GM18861 (cell line): ENCODE measurements around the gene PPIL4.

Experiments used
- ATAC-seq: cut with Tn5 transposase; IDR thresholded peaks from one replicate; pipeline ENCODE4 v1.9.1; 2021; ENCODE audit not compliant: unreplicated experiment

Gene PPIL4

GRCh38 chr6:149484733-149485700, 60.8 kb downstream of the PPIL4 start, which contains the start of gene ZC3H12D:
TSS of gene ZC3H12D (minus strand) at chr6:149485014. CDS start at chr6:149474543, 10,471 bp downstream.
- peak; percentile 31 for ATAC-seq

- no peak for ATAC-seq
Observed at GRCh38 chr6:149483849-149484655, 61.8 kb downstream of the PPIL4 start.

GRCh38 chr6:149483334-149483725, 62.5 kb downstream of the PPIL4 start:
- ATAC-seq, result no peak

- no peak for ATAC-seq
Observed at GRCh38 chr6:149482545-149483333, 63.1 kb downstream of the PPIL4 start.

GRCh38 chr6:149480502-149481280, 65.2 kb downstream of the PPIL4 start:
- no peak for ATAC-seq

GRCh38 chr6:149478631-149479314, 67.1 kb downstream of the PPIL4 start:
- ATAC-seq, result no peak

- ATAC-seq, result no peak
Observed at GRCh38 chr6:149477544-149477943, 68.3 kb downstream of the PPIL4 start.

- no peak for ATAC-seq
Observed at GRCh38 chr6:149476789-149477455, 68.9 kb downstream of the PPIL4 start.

- ATAC-seq, result no peak
Observed at GRCh38 chr6:149474108-149474935, 71.5 kb downstream of the PPIL4 start.

GRCh38 chr6:149473080-149474052, 72.5 kb downstream of the PPIL4 start:
- ATAC-seq, result no peak

GRCh38 chr6:149472241-149472640, 73.6 kb downstream of the PPIL4 start:
- ATAC-seq, result no peak

GRCh38 chr6:149471801-149472200, 74.0 kb downstream of the PPIL4 start:
- peak; percentile 23 for ATAC-seq

- no peak for ATAC-seq
Observed at GRCh38 chr6:149470948-149471347, 74.9 kb downstream of the PPIL4 start.

- no peak for ATAC-seq
Observed at GRCh38 chr6:149468179-149468578, 77.7 kb downstream of the PPIL4 start.

- ATAC-seq, result no peak
Observed at GRCh38 chr6:149467265-149467664, 78.6 kb downstream of the PPIL4 start.

- ATAC-seq, result no peak
Observed at GRCh38 chr6:149464411-149464810, 81.4 kb downstream of the PPIL4 start.

GRCh38 chr6:149463781-149464180, 82.1 kb downstream of the PPIL4 start:
- no peak for ATAC-seq
